Testis (tissue), 2 donors: Measurements from ENCODE around the gene ADAMTS15.

Source experiments
- POLR2A ChIP-seq: fragments of 450-650 bp; IDR thresholded peaks from one replicate; pipeline ENCODE4 v1.6.1; 2017; ENCODE audit warnings: antibody characterized with exemption, mild to moderate bottlenecking, moderate library complexity
- TF ChIP-seq, protein P1 (sequence below), 3 experiments: fragments of 450-650 bp in 2 of 3; fragments of 200-600 bp in 1 of 3; sonication (generic) in 1 of 3; IDR thresholded peaks; one replicate each; pipeline ENCODE4 v1.5.1; 2016 to 2019; ENCODE audit warnings: antibody characterized with exemption in 3 of 3, mild to moderate bottlenecking in 2 of 3, moderate library complexity in 1 of 3

GRCh38 chr11:130477586-130478203, 29.2 kb downstream of the ADAMTS15 start:
- TF ChIP-seq POLR2A = no peak
- TF ChIP-seq, protein P1, sequence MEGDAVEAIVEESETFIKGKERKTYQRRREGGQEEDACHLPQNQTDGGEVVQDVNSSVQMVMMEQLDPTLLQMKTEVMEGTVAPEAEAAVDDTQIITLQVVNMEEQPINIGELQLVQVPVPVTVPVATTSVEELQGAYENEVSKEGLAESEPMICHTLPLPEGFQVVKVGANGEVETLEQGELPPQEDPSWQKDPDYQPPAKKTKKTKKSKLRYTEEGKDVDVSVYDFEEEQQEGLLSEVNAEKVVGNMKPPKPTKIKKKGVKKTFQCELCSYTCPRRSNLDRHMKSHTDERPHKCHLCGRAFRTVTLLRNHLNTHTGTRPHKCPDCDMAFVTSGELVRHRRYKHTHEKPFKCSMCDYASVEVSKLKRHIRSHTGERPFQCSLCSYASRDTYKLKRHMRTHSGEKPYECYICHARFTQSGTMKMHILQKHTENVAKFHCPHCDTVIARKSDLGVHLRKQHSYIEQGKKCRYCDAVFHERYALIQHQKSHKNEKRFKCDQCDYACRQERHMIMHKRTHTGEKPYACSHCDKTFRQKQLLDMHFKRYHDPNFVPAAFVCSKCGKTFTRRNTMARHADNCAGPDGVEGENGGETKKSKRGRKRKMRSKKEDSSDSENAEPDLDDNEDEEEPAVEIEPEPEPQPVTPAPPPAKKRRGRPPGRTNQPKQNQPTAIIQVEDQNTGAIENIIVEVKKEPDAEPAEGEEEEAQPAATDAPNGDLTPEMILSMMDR (IDR thresholded peaks at IDR 0.05) = no peak
